K562 (cell line): Measurements from ENCODE around the gene PRR35. TPM values are rescaled to one million over a fixed set of nuclear protein-coding genes. Genes with fewer than 3 reads are reported as not detected.
A peak's percentile ranks its signal among the peaks of the same experiment; 100 is the strongest.

ENCODE experiments used
- ATAC-seq: fragments of 200-7000 bp; cut with Tn5 transposase; 3 replicates; pipeline ENCODE4 v1.9.1; 2020; ENCODE audit warnings: moderate library complexity
- BruUV-seq: library from RNA; stranded (reverse); fragments of 400-500 nt; replicated peaks from 2 replicates; lab custom pipeline; 2021; lab: Mats Ljungman, UMichigan
- CTCF ChIA-PET: fragments of 300-600 bp; formaldehyde crosslinking; extraction: SDS; loops from one replicate; lab custom pipeline; 2021; ENCODE audit warnings: low intra/inter-chr PET ratio; lab: Yijun Ruan, JAX
- POLR2A ChIA-PET: fragments of 300-600, 350-650 bp; sonication (Branson Sonifier 250); formaldehyde crosslinking; extraction: SDS; loops from one replicate; lab custom pipeline; 2021; ENCODE audit warnings: antibody characterized with exemption, inconsistent platforms; lab: Yijun Ruan, JAX
- DNase-seq, 4 experiments: peaks; one replicate each; pipeline versions ENCODE4 v3.0.0 to v3.0.0-alpha.2; 2011 to 2018; ENCODE audit warnings: low spot score in 3 of 4, mixed read lengths in 3 of 4; ENCODE audit errors: extremely low read depth in 1 of 4
- FAIRE-seq: peaks from 2 replicates; lab custom pipeline; 2011; peaks lifted over from hg19 to GRCh38; lab: Jason Lieb, UNC
- H2AFZ ChIP-seq: 2 replicates; pipeline ENCODE4 v1.6.0; 2011; ENCODE audit warnings: low read depth, low read length, control low read depth, inconsistent platforms
- H3K27ac ChIP-seq: fragments of 200-600 bp; 3 replicates; pipeline ENCODE4 v1.8.0; 2011; ENCODE audit warnings: low read depth, mild to moderate bottlenecking, control low read depth, inconsistent platforms, low read length, moderate library complexity, mixed read lengths; ENCODE audit errors: extremely low read depth
- H3K27me3 ChIP-seq, 2 experiments: fragments of 300-600 bp in 1 of 2; 2 replicates in 1 of 2; 3 replicates in 1 of 2; pipeline versions ENCODE4 v1.6.0 to v1.8.0; 2011; ENCODE audit warnings: inconsistent platforms in 2 of 2, low read length in 2 of 2, mild to moderate bottlenecking in 1 of 2, mixed read lengths in 1 of 2, moderate library complexity in 1 of 2; ENCODE audit not compliant: control insufficient read depth in 2 of 2, insufficient read depth in 2 of 2
- H3K36me3 ChIP-seq: fragments of 300-600 bp; 3 replicates; pipeline ENCODE4 v1.8.0; 2011; ENCODE audit warnings: mild to moderate bottlenecking, low read length, inconsistent platforms; ENCODE audit not compliant: control insufficient read depth, insufficient read depth
- H3K4me1 ChIP-seq, 2 experiments: fragments of 200-600 bp in 1 of 2; replicated peaks in 1 of 2; 2 replicates in 1 of 2; 3 replicates in 1 of 2; pipeline versions ENCODE4 v1.5.1 to v1.8.0; 2011; ENCODE audit warnings: inconsistent platforms in 2 of 2, low read length in 2 of 2, mild to moderate bottlenecking in 1 of 2, mixed read lengths in 1 of 2, moderate library complexity in 1 of 2; ENCODE audit not compliant: control insufficient read depth in 2 of 2, insufficient read depth in 2 of 2
- H3K4me2 ChIP-seq: 2 replicates; pipeline ENCODE4 v1.6.1; 2011; ENCODE audit warnings: low read length, control low read depth, inconsistent platforms, mixed read lengths; ENCODE audit not compliant: insufficient read depth
- H3K4me3 ChIP-seq: fragments of 200-600 bp; sonication (generic), shearing (Covaris generic); 2 replicates; pipeline ENCODE4 v1.5.1; 2016; ENCODE audit warnings: control low read depth, inconsistent platforms
- H3K79me2 ChIP-seq: fragments of 200-600 bp; 3 replicates; pipeline ENCODE4 v1.8.0; 2011; ENCODE audit warnings: low read length, inconsistent platforms; ENCODE audit not compliant: control insufficient read depth, insufficient read depth
- H3K9ac ChIP-seq, 2 experiments: 2 replicates each; pipeline versions ENCODE4 v1.6.0 to v1.6.1; 2011; ENCODE audit warnings: low read depth in 2 of 2, low read length in 2 of 2, control low read depth in 1 of 2, inconsistent platforms in 1 of 2, mild to moderate bottlenecking in 1 of 2, mixed read lengths in 1 of 2; ENCODE audit not compliant: insufficient read depth in 1 of 2
- H3K9me1 ChIP-seq: one replicate; pipeline ENCODE4 v1.6.0; 2011; ENCODE audit warnings: inconsistent platforms, mild to moderate bottlenecking, low read length, moderate library complexity; ENCODE audit not compliant: control insufficient read depth, insufficient read depth
- H3K9me3 ChIP-seq: replicated peaks from 2 replicates; pipeline ENCODE4 v1.5.1; 2011; ENCODE audit warnings: low read depth, low read length, inconsistent platforms; ENCODE audit not compliant: control insufficient read depth, insufficient read depth
- H4K20me1 ChIP-seq: replicated peaks from 2 replicates; pipeline ENCODE4 v1.6.1; 2011; ENCODE audit warnings: low read length, inconsistent platforms, mixed read lengths; ENCODE audit not compliant: control insufficient read depth, insufficient read depth
- NFIX ChIP-seq: fragments of 250-450 bp; sonication (Bioruptor Pico); IDR thresholded peaks from 2 replicates; pipeline ENCODE4 v1.4.0; 2020; ENCODE audit warnings: low read depth, mild to moderate bottlenecking, moderate library complexity
- POLR2G ChIP-seq: fragments of 200-400 bp; formaldehyde crosslinking; IDR thresholded peaks from 2 replicates; pipeline ENCODE4 v1.6.1; 2017; ENCODE audit warnings: low read depth, mild to moderate bottlenecking, antibody characterized with exemption, low read length, moderate library complexity
- RBFOX2 ChIP-seq: fragments of 200-400 bp; formaldehyde crosslinking; IDR thresholded peaks from 2 replicates; pipeline ENCODE4 v1.6.1; 2017; ENCODE audit warnings: low read depth, mild to moderate bottlenecking, low read length, moderate library complexity
- RCOR1 ChIP-seq, 2 experiments: IDR thresholded peaks; 2 replicates each; pipeline ENCODE4 v1.6.1; 2012; ENCODE audit warnings: low read depth in 2 of 2, low read length in 2 of 2, borderline replicate concordance in 1 of 2, improper control_type of control experiment in 1 of 2
- ZFP1 ChIP-seq: fragments of 450-650 bp; formaldehyde crosslinking; IDR thresholded peaks from 2 replicates; pipeline ENCODE4 v1.4.0; 2020; ENCODE audit warnings: mild to moderate bottlenecking, mixed read lengths
- ZNF766 ChIP-seq: fragments of 200-800 bp; sonication (Bioruptor generic); conservative IDR thresholded peaks from 2 replicates; pipeline ENCODE4 v1.6.1; 2016; ENCODE audit warnings: missing genetic modification characterization, missing compliant biosample characterization
- WGBS: fragments of 100-300 bp; shearing (Covaris generic); methylation state at CpG from one replicate; pipeline ENCODE4 v1.1.6; 2016; ENCODE audit warnings: low coverage, mixed read lengths; ENCODE audit not compliant: insufficient coverage; ENCODE audit errors: missing lambda C conversion rate; 5-methylcytosine and 5-hydroxymethylcytosine counted together
- in situ Hi-C: fragments of 300-500 bp; cut with MboI; formaldehyde crosslinking; loops from 4 replicates; pipeline ENCODE4 v1.15.0; 2018; ENCODE audit warnings: inconsistent platforms, mixed read lengths
- intact Hi-C: fragments of 100-400 bp; cut with micrococcal nuclease; formaldehyde crosslinking; loops from 2 replicates; pipeline ENCODE4 v1.14.2; 2022
- polyA plus RNA-seq, 8 experiments: library from polyadenylated mRNA; depleted of rRNA in 4 of 8; stranded (reverse) in 5 of 8; unstranded in 3 of 8; fragments of >200 nt; fragmentation: Nextera tagmentation in 2 of 8; fragmentation: Illumina TruSeq in 1 of 8; extraction: Ambion mirVana in 2 of 8; extraction: Trizol in 1 of 8; gene quantifications; 2 replicates each; pipeline versions ENCODE4 v1.2.1 to v1.2.3, GENCODE V29; 2011 to 2014; ENCODE audit warnings: inconsistent platforms in 1 of 8, missing spikeins in 1 of 8
- total RNA-seq, 7 experiments: library from RNA; depleted of rRNA in 6 of 7; stranded (reverse); fragments of >200 nt in 6 of 7; fragmentation: Illumina TruSeq in 2 of 7; extraction: Trizol in 2 of 7; gene quantifications; 2 replicates each; pipeline versions ENCODE4 v1.2.1 to v1.2.3, GENCODE V29; 2011 to 2021; ENCODE audit warnings: low replicate concordance in 1 of 7
- TF ChIP-seq, protein P1 (sequence below): sonication (generic); formaldehyde crosslinking; IDR thresholded peaks from 2 replicates; pipeline ENCODE4 v1.8.1; 2023; ENCODE audit warnings: mild to moderate bottlenecking, missing genetic modification reagents
- TF ChIP-seq, protein P2 (sequence below): IDR thresholded peaks from 2 replicates; pipeline ENCODE4 v1.6.1; 2011; ENCODE audit warnings: borderline replicate concordance, low read depth, mild to moderate bottlenecking, moderate library complexity, low read length; ENCODE audit not compliant: insufficient read depth, poor library complexity, severe bottlenecking
- TF ChIP-seq, protein P3 (sequence below): sonication (generic); formaldehyde crosslinking; IDR thresholded peaks from 2 replicates; pipeline ENCODE4 v1.8.1; 2022; ENCODE audit warnings: missing genetic modification reagents
- TF ChIP-seq, protein P4 (sequence below): fragments of 250-450 bp; sonication (Bioruptor Pico); IDR thresholded peaks from 2 replicates; pipeline ENCODE4 v1.8.0; 2022; ENCODE audit warnings: inconsistent platforms

PRR35 gene
- total and polyA plus RNA-seq, 9 of the 15 experiments (the other 6 are each of a cell fraction or from before 2014, with no cell fraction given), result 0.17 to 0.45 (median 0.21) TPM; not detected in 5

DNA sequence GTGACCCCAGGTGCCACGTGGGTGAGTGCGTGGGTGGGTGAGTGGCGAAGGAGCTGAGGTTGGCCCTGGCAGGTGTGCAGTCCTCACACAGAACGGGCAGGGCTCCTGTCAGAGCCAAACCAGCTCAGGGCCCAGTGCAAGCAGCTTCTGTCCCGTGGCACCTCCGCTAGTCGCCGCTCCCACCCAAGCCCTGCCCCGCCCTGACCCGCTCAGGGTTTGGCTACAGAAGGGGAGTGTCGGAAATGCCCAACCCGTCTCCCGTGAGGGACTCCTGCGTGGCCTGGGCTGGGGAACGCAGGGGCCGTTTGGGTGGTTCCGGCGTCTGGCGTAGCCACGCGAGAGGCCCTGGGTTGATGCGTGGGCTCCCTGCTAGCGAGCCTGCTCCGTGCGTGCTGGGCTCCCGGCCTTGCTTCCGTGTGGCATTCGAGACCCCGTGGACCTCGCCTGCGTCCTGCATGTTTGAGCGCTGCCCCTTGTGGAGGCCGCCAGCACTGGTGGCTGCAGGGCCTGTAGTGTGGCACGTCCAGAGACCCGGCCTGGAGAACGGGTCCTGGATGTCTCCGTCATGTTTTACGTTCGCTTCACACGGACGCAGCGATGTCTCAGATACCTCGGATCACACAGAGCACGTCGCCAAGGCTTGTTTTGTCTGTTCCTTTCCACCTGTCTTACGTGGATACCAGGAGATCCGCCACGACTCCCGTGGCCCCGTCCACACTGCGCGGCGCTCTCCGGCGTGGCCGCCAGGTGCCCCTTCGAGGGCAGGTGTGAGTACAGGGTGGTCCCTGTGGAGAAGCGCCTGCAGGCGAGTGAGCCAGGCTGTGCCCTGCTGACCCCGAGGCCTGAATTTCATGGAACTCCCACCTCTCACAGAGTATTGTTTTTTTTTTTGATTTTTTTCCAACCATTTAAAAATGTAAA lies 22.5 kb upstream of the PRR35 start:
- CTCF ChIA-PET, result no interaction called here
- POLR2A ChIA-PET, result interaction anchor here (1.0 to 1.1 kb wide), 2 partner anchors 10 to 16 kb away, joined by 4 to 5 read pairs; partner anchors contain the start of gene CAPN15
- FAIRE-seq (no peak), ATAC-seq (no peak), DNase-seq (no peak)
- Histone ChIP-seq H3K9me3 (no peaks in the 10 kb centered on the region), H3K4me2 (no peak overlapping the region), H3K9me1 (peaks cover 7% of the 10 kb centered on the region), H3K79me2 (peaks cover 97% of the 10 kb centered on the region), H2AFZ (no peak overlapping the region), H3K27me3 (no peaks in the 10 kb centered on the region), H3K4me1 (peaks cover 2 to 80% of the 10 kb centered on the region in 2 experiments; a peak in 3 of 5 replicates), H3K9ac (no peak overlapping the region; a peak in 1 of 4 replicates), H4K20me1 (peaks cover 4% of the 10 kb centered on the region; the same call in 1 of the 2 replicates), H3K36me3 (peaks cover 71% of the 10 kb centered on the region; the same call in 1 of the 3 replicates), H3K4me3 (no peak overlapping the region), H3K27ac (no peak overlapping the region)
- in situ Hi-C loops, result no loop called here
- 96% methylated on average over 38 of the region's 60 CpGs for WGBS
- TF ChIP-seq, protein P1, sequence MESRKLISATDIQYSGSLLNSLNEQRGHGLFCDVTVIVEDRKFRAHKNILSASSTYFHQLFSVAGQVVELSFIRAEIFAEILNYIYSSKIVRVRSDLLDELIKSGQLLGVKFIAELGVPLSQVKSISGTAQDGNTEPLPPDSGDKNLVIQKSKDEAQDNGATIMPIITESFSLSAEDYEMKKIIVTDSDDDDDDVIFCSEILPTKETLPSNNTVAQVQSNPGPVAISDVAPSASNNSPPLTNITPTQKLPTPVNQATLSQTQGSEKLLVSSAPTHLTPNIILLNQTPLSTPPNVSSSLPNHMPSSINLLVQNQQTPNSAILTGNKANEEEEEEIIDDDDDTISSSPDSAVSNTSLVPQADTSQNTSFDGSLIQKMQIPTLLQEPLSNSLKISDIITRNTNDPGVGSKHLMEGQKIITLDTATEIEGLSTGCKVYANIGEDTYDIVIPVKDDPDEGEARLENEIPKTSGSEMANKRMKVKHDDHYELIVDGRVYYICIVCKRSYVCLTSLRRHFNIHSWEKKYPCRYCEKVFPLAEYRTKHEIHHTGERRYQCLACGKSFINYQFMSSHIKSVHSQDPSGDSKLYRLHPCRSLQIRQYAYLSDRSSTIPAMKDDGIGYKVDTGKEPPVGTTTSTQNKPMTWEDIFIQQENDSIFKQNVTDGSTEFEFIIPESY (CRISPR knock-in tag), result peak; percentile 9; the same call in 1 of the 2 replicates
- TF ChIP-seq ZFP1 (CRISPR knock-in tag) (no peak), NFIX (CRISPR knock-in tag) (no peak), RBFOX2 (peak; percentile 40), ZNF766 (no peak), POLR2G (peak; percentile 51; the same call in 1 of the 2 replicates), RCOR1 (IDR thresholded peaks at IDR 0.05; ENCODE audit: borderline replicate concordance in 1 of 2, low read depth in 2 of 2, low read length in 2 of 2) (no peak)
- TF ChIP-seq, protein P2, sequence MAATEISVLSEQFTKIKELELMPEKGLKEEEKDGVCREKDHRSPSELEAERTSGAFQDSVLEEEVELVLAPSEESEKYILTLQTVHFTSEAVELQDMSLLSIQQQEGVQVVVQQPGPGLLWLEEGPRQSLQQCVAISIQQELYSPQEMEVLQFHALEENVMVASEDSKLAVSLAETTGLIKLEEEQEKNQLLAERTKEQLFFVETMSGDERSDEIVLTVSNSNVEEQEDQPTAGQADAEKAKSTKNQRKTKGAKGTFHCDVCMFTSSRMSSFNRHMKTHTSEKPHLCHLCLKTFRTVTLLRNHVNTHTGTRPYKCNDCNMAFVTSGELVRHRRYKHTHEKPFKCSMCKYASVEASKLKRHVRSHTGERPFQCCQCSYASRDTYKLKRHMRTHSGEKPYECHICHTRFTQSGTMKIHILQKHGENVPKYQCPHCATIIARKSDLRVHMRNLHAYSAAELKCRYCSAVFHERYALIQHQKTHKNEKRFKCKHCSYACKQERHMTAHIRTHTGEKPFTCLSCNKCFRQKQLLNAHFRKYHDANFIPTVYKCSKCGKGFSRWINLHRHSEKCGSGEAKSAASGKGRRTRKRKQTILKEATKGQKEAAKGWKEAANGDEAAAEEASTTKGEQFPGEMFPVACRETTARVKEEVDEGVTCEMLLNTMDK, result peak; percentile 9
- TF ChIP-seq, protein P3, sequence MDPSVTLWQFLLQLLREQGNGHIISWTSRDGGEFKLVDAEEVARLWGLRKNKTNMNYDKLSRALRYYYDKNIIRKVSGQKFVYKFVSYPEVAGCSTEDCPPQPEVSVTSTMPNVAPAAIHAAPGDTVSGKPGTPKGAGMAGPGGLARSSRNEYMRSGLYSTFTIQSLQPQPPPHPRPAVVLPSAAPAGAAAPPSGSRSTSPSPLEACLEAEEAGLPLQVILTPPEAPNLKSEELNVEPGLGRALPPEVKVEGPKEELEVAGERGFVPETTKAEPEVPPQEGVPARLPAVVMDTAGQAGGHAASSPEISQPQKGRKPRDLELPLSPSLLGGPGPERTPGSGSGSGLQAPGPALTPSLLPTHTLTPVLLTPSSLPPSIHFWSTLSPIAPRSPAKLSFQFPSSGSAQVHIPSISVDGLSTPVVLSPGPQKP, result no peak
- TF ChIP-seq, protein P4, sequence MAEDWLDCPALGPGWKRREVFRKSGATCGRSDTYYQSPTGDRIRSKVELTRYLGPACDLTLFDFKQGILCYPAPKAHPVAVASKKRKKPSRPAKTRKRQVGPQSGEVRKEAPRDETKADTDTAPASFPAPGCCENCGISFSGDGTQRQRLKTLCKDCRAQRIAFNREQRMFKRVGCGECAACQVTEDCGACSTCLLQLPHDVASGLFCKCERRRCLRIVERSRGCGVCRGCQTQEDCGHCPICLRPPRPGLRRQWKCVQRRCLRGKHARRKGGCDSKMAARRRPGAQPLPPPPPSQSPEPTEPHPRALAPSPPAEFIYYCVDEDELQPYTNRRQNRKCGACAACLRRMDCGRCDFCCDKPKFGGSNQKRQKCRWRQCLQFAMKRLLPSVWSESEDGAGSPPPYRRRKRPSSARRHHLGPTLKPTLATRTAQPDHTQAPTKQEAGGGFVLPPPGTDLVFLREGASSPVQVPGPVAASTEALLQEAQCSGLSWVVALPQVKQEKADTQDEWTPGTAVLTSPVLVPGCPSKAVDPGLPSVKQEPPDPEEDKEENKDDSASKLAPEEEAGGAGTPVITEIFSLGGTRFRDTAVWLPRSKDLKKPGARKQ (CRISPR knock-in tag), result no peak
- BruUV-seq, result no TSS peak
- intact Hi-C loops, result no loop called here
